Measurements from ENCODE around the gene NT5DC3.

The NT5DC3 gene

DNA sequence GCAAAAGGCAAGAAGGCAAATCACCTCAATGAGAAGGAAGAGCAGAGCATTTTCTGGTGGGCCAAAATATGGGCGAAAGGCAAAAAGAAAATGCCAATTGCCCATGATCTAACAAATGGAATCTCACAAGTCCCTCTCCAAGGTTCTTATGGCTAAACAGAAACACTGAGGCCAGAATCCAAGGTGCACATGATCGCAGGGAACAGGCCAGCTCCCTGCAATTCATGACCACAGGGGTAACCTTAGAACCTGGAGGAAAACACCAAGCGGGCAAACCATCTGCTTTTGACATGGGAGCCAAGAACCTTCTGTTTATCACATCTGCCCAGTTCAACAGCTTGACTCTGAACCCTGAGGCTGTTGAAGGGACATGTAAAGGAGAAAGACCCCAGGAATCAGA, 60.0 kb downstream of the NT5DC3 start:
- no peak for DNase-seq

DNA sequence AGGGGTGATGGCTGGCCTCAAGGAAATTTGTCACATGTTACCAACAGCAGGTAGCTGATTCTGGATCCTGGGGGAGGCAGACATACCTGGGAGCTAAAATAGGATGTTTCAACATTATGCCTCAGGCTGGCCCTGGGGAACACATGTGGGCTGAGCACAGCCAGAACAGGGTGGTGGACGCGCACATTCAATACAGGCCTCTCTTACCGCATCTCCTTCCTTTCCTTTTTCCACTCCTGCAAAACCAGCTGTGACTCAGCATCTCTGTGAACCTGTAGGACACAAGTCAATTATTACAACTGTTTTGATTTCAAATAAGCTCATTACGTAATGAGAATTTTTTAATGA, 61.0 kb downstream of the NT5DC3 start:
- no peak for DNase-seq

DNA sequence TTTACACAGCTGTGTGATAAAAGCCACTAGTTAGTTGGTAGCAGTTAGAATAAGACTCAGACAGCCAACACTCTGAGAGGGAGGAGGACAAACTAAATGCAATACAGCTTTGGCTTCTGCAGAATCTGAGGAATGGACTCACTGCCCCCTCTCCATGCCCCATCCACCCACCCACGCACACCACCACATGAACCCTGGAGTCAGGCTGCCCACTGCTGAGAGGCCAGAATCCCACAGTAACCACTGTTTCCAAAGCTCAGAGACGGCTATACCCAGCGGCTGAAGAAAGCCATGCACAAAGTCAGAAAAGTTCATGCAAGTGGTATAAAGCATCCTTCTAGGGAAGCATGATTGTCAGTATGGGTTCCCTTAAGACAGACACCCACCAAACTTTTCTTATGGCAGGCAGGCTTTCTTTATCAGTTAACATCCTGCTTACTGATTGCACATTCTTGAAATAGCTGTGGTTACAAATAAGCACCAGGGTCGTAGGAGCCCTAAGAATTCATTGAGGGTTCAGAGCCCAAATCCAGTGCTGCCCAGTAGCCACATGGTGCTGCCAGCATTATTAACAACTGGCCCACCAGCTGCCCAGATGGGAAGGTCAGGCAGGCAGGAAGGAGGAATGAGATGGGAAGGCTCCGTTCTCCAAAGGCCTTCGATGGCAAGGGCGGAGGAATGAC, 61.5 kb downstream of the NT5DC3 start:
- DNase-seq = no peak

DNA sequence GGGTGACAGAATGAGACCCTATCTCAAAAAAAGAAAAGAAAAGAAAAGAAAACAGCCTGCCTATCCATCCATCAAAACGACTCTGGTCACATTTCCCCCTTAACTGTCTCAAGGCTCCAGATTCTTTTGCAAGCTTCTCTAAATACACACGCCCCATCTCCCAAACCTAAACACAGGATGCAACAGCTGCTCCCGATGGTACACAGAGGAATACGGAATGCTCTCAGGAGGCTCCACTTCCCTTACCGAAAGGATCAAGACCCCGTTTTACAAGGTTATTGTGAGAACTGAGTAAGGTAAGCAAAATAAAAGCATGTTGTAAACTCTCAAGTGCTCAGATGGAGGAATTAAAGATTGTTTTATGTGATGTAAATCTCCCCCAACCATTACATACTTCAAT, 62.3 kb downstream of the NT5DC3 start:
- no peak for DNase-seq

GRCh38 chr12:103774977-103775560, 66.0 kb downstream of the NT5DC3 start:
- DNase-seq = no peak

DNA sequence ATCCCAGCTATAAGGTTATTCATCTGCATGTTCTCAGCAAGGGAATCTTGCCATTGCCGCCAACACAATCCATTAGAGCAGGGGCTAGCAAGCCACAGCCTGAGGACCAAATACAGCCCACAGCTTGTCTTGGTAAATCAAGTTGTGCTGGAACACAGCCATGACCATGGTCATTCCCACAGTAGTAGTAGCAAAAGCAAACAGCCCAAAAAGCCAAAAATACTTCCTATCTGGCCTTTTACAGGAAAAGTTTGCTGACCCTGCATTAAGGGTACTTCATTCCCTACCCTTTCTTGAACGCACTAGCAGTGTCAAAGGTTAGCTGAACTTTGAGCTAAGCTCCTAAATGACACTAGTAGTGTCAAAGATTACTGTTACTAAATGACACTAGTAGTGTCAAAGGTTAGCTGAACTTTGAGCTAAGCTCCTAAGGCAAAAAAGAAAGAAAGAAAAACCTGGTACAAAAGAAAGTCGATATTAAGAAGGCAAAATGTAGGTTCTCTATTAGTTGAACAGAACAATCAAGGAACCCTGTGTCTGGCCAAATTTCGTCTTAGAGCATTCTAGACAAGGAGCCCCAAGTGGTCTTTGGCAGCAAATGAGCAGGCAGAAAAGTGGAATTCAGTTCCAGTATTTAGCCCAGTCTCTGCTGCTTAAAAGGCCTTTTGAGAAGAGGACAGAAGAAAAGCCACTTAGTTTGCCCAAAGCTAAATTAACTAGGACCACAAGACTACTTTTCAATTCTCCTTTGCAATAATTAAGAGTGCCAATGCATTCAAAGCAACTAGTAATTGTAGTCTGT, 67.7 kb downstream of the NT5DC3 start:
- DNase-seq = no peak

GRCh38 chr12:103772367-103773108, 68.5 kb downstream of the NT5DC3 start:
- DNase-seq = no peak

GRCh38 chr12:103771466-103771865, 69.6 kb downstream of the NT5DC3 start:
- DNase-seq = no peak

DNA sequence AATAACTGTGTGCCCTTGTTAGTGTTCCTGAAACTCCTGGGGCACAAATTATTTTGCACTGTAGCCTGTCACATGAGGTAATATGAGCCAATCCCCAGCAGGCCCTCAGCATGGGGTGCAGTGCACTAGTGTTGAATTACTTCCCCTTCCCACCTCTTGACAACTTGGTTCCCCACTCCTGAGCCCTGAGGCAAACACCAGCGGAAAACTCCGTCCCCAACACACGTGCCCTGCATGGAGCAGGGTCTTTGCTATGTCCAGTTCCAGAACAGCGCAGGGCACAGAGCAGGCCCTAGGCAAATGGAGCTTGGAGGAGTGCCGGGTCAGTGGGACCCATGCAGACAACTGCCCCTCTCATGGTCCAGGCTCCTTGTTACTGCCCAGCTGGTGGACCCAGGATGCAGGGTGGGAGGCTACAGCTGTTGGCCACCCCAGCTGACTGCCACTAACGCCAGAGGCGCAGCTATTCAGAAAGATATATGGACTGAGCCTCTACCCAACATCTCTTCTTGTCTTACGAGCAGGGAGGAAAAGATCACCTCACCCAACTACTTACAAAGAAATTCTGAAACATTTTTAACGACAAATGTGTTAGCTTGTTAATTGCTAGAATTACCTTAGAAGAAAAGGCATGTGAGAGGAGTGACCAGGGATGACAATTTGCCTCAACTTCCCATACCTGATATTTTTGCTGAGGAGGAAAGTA, 71.6 kb downstream of the NT5DC3 start:
- no peak for DNase-seq

DNA sequence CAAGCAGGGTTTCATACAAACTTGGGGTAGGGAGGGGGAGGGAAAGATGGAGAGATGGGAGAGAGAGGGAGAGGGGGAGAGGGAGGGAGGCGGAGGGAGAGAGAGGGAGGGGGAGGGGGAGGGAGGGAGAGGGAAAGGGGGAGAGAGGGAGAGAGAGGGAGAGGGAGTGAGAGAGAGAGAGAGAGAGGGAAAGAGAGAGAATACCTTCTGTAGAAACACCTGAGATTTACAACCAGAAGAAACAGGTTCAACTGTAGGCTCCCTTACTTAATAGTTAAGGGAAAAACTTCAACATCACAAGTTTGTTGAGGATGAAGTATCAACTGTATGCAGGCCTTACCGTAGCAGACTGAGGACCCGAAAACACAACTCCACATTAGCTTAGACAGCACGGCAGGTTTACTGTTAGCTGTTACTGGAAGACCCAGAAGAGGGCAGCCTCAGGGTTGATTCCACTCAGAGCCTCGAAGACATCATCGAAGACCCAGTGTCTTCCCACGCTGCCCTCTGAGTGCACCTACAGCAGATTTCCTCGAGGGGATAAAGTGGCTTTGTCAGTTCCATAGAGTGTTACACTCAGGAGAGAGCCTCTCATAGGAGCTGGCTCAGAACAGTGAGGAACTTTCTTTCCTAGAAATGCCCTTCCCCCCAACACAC, 72.4 kb downstream of the NT5DC3 start:
- DNase-seq = no peak

- DNase-seq = no peak
Measured at GRCh38 chr12:103766028-103766427, 75.0 kb downstream of the NT5DC3 start.

- DNase-seq = no peak
Measured at GRCh38 chr12:103765322-103765721, 75.7 kb downstream of the NT5DC3 start.

DNA sequence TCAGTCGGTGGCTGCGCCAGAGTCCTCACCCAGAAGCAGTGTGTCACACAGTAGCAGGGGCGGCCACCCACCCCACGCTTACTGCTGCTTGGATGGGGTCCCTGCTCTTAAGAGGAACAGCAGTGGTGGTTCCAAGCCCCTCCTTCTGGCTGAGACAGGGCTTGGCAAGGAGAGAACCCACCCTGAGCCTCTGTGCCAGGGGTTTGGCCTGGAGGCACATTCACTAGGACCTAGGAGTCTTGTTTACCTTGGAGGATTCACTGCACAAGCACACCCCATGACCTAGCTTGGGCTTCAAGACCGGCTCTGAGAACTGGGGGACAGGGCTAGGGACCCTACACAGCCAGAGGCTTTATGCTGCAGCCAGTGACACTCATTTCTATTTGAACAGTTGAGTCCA, 78.6 kb downstream of the NT5DC3 start:
- DNase-seq = no peak

DNA sequence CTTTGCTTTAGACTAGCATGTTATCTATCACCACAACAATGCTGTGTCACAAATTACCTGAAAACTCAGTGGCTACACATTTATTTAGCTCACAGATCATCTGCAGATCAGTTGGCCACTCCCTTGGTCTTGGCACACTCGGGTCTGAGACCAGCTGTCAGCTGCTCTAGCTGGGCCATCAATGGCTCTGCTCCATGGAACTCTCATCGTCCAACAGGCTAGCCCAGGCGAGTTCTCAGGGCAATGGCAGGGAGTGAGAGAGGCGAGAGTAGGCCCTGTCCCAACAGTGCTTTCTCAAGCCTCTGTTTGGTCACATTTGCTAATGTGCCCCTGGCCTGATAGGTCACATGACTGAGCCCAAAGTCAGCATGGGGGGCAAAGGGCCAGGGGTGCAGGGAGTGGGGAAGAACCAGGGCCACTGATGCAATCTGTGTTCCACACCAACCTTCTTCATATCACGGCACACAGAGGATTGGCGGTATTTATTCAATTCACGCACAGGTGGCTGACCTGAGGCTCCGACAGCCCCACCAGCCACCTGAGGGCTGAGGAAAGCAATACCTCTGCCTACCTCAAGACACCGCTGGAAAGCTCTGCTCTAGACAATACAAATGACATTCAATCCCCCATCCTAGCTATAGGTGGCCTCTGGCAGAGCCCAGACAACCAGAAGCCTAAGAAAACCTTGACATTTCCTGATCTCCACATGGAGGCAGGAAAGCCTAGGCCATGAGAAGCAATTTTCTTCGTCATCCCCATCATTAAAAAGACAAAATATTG, 82.5 kb downstream of the NT5DC3 start:
- DNase-seq = no peak

DNA sequence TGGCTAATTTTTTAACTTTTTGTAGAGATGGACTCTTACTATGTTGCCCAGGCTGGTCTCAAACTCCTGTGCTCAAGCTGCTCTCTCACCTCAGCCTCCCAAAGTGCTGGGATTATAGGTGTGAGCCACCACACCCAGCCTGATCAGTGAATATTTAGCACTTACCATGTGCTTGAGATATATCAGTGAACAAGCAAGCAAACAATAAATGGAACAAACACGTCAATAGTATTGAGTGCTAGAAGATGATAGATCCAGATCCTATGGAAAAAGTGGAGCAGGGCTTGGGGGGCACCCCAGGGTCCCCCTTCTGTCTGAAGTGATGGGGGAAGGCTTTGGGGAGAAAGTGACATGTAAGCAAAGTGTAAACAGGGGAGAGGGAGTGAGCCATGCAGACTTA, 83.8 kb downstream of the NT5DC3 start:
- DNase-seq = no peak

DNA sequence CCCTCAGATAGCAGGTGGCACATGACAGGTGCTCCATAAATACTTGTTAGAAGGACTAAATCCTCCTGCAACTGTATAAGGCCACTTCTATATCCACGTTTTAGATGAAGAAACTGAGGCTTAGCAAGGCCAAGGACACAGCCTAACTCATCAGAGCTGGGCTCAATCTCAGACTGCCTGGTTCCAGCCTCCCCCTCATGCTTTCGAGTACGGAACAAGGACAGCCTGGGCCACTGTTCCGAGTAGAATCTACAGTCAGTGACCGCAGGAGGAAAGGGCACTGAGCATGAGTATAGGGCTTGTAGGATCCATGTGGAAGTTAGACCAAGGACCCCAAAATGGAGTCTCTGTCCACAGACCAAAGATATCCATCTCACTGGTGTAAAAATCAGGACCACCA, 84.6 kb downstream of the NT5DC3 start:
- DNase-seq = no peak

GRCh38 chr12:103755425-103755824, 85.6 kb downstream of the NT5DC3 start:
- no peak for DNase-seq

DNA sequence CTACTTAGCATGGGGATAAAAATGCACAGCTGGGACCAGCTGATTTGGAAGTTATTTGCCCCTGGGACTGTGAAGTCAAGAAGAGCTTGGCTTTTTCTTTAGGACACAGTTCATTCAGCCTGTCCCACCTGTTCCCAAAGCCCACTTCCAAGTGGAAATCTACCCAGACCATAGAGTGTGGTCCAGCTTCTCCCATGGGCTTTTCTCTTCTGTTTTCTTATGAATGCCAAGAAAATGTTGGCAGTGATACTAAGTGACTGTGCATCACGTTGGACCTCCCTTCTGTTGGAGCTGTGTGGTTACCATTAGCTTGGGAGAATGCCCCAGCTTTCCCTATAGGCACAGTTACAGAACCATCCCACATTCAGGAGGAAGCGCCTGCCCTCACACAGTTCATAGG, 89.4 kb downstream of the NT5DC3 start:
- no peak for DNase-seq

GRCh38 chr12:103751171-103751570, 89.9 kb downstream of the NT5DC3 start:
- no peak for DNase-seq

GRCh38 chr12:103748875-103749274, 92.2 kb downstream of the NT5DC3 start:
- no peak for DNase-seq

- no peak for DNase-seq
Measured at GRCh38 chr12:103748002-103748401, 93.0 kb downstream of the NT5DC3 start.

GRCh38 chr12:103745962-103746361, 95.1 kb downstream of the NT5DC3 start:
- no peak for DNase-seq
